HG03139 (cell line): ENCODE results near the gene GPT2.

Source experiments
- ATAC-seq: cut with Tn5 transposase; IDR thresholded peaks from one replicate; pipeline ENCODE4 v1.9.1; 2021; ENCODE audit not compliant: unreplicated experiment

Gene GPT2

GRCh38 chr16:46962629-46963028, 78.5 kb downstream of the GPT2 start:
- ATAC-seq = no peak

- no peak for ATAC-seq
Measured at GRCh38 chr16:46968063-46968435, 83.9 kb downstream of the GPT2 start.

- ATAC-seq = no peak
Measured at GRCh38 chr16:46970089-46970488, 85.9 kb downstream of the GPT2 start.

- no peak for ATAC-seq
Measured at GRCh38 chr16:46971271-46971670, 87.1 kb downstream of the GPT2 start.

GRCh38 chr16:46972429-46973206, 88.5 kb downstream of the GPT2 start:
- peak; percentile 37 for ATAC-seq

GRCh38 chr16:46973207-46973995, 89.2 kb downstream of the GPT2 start, which contains the start of gene DNAJA2:
TSS of gene DNAJA2 (minus strand) at chr16:46973674. CDS start at chr16:46973572, 102 bp downstream.
- peak; percentile 83 for ATAC-seq

GRCh38 chr16:46973996-46974324, 89.8 kb downstream of the GPT2 start:
- ATAC-seq = no peak

- ATAC-seq = no peak
Measured at GRCh38 chr16:46974352-46974751, 90.2 kb downstream of the GPT2 start.

GRCh38 chr16:46975165-46975564, 91.0 kb downstream of the GPT2 start:
- ATAC-seq = no peak

GRCh38 chr16:46975908-46976470, 91.8 kb downstream of the GPT2 start:
- no peak for ATAC-seq

GRCh38 chr16:46976550-46976949, 92.4 kb downstream of the GPT2 start:
- ATAC-seq = no peak
